CD4-positive, alpha-beta T cell (primary cell): Measurements from ENCODE around the gene ZSCAN5C. TPM values are rescaled to one million over a fixed set of nuclear protein-coding genes. Genes with fewer than 3 reads are reported as not detected.
"Not testable (repeated sequence)": the region's sequence is repeated elsewhere in the genome, so short reads cannot be mapped to it uniquely, and the experiment has no call there.

Source experiments
- ATAC-seq: fragments of 200-7000 bp; cut with Tn5 transposase; one replicate; pipeline ENCODE4 v1.10.0; 2022; ENCODE audit warnings: mild to moderate bottlenecking; ENCODE audit not compliant: poor library complexity
- CTCF ChIA-PET: fragments of 350-600 bp; sonication (Branson Sonifier 250); formaldehyde crosslinking; loops from one replicate; lab custom pipeline; 2021; ENCODE audit warnings: antibody characterized with exemption, inconsistent platforms; lab: Charles Lee
- POLR2A ChIA-PET: fragments of 350-600 bp; sonication (Branson Sonifier 250); formaldehyde crosslinking; loops from one replicate; lab custom pipeline; 2021; ENCODE audit warnings: antibody characterized with exemption, inconsistent platforms; lab: Charles Lee
- DNase-seq, 14 experiments: peaks; one replicate each; pipeline ENCODE4 v3.0.0-alpha.2; 2013 to 2020; ENCODE audit warnings: mixed read lengths in 2 of 14
- H3K27ac ChIP-seq, 2 donors: one replicate each; pipeline versions ENCODE4 v1.5.1 to v1.7.0; 2013; ENCODE audit warnings: low read length in 2 of 2, low read depth in 1 of 2, mild to moderate bottlenecking in 1 of 2
- H3K27me3 ChIP-seq, 2 experiments: 1 replicate in 1 of 2; 2 replicates in 1 of 2; pipeline versions ENCODE4 v1.6.1 to v1.7.0; 2013; ENCODE audit warnings: low read length in 2 of 2, control low read depth in 1 of 2, mild to moderate bottlenecking in 1 of 2, moderate library complexity in 1 of 2; ENCODE audit not compliant: insufficient read depth in 2 of 2, control insufficient read depth in 1 of 2
- H3K36me3 ChIP-seq: one replicate; pipeline ENCODE4 v1.6.1; 2013; ENCODE audit warnings: low read length, control low read depth; ENCODE audit not compliant: insufficient read depth
- H3K4me1 ChIP-seq: one replicate; pipeline ENCODE4 v1.6.1; 2013; ENCODE audit warnings: low read length, control low read depth; ENCODE audit not compliant: insufficient read depth
- H3K4me3 ChIP-seq: one replicate; pipeline ENCODE4 v1.5.1; 2013; ENCODE audit warnings: mild to moderate bottlenecking, low read length, moderate library complexity
- H3K9me3 ChIP-seq, 2 experiments: 1 replicate in 1 of 2; 2 replicates in 1 of 2; pipeline versions ENCODE4 v1.6.1 to v1.7.0; 2013; ENCODE audit warnings: low read length in 2 of 2, mild to moderate bottlenecking in 2 of 2, control low read depth in 1 of 2, moderate library complexity in 1 of 2; ENCODE audit not compliant: control insufficient read depth in 1 of 2, insufficient read depth in 1 of 2
- H3K27ac Mint-ChIP-seq: one replicate; pipeline ENCODE4 v1.8.0; 2020; ENCODE audit warnings: mixed read lengths
- H3K27me3 Mint-ChIP-seq: one replicate; pipeline ENCODE4 v1.8.0; 2021; ENCODE audit warnings: mixed read lengths
- H3K36me3 Mint-ChIP-seq: one replicate; pipeline ENCODE4 v1.8.0; 2021; ENCODE audit warnings: low read depth, mixed read lengths
- H3K4me1 Mint-ChIP-seq: one replicate; pipeline ENCODE4 v1.8.0; 2021; ENCODE audit warnings: low read depth, mixed read lengths
- H3K4me3 Mint-ChIP-seq: one replicate; pipeline ENCODE4 v1.8.0; 2020; ENCODE audit warnings: mild to moderate bottlenecking, mixed read lengths
- H3K9me3 Mint-ChIP-seq: one replicate; pipeline ENCODE4 v1.8.0; 2020; ENCODE audit warnings: mixed read lengths
- intact Hi-C, 2 experiments: fragments of 100-400 bp; cut with DNase I in 1 of 2; cut with micrococcal nuclease in 1 of 2; formaldehyde crosslinking; loops; one replicate each; pipeline versions ENCODE4 v1.15.1 to v1.9.0; 2023 to 2025; cut with DNase I, micrococcal nuclease
- total RNA-seq, 174 experiments: library from RNA in 2 of 174; stranded (reverse) in 2 of 174; gene quantifications; one replicate each; pipeline ENCODE4 v1.2.3 and lab custom pipeline; 2021 to 2026
- TF ChIP-seq, protein P1 (sequence below): fragments of 200-600 bp; IDR thresholded peaks from one replicate; pipeline ENCODE4 v1.8.0; 2022; ENCODE audit warnings: antibody characterized with exemption, mild to moderate bottlenecking

The ZSCAN5C gene
- total RNA-seq, 2 experiments from 2014 or later, result not detected

- H3K9me3 Mint-ChIP-seq, result no peaks in the 10 kb centered on the region
- TF ChIP-seq, protein P1, sequence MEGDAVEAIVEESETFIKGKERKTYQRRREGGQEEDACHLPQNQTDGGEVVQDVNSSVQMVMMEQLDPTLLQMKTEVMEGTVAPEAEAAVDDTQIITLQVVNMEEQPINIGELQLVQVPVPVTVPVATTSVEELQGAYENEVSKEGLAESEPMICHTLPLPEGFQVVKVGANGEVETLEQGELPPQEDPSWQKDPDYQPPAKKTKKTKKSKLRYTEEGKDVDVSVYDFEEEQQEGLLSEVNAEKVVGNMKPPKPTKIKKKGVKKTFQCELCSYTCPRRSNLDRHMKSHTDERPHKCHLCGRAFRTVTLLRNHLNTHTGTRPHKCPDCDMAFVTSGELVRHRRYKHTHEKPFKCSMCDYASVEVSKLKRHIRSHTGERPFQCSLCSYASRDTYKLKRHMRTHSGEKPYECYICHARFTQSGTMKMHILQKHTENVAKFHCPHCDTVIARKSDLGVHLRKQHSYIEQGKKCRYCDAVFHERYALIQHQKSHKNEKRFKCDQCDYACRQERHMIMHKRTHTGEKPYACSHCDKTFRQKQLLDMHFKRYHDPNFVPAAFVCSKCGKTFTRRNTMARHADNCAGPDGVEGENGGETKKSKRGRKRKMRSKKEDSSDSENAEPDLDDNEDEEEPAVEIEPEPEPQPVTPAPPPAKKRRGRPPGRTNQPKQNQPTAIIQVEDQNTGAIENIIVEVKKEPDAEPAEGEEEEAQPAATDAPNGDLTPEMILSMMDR, result no peak
Observed at GRCh38 chr19:56211718-56212117, 9.6 kb downstream of the ZSCAN5C start.

GRCh38 chr19:56217039-56217949 is 15.2 kb downstream of the ZSCAN5C start:
- no peak for DNase-seq
- peaks cover 47% of the 10 kb centered on the region for H3K27me3 Mint-ChIP-seq
- peaks cover 4% of the 10 kb centered on the region for H3K4me1 ChIP-seq
- H3K36me3 ChIP-seq, result no peaks in the 10 kb centered on the region
- no peaks in the 10 kb centered on the region for H3K9me3 Mint-ChIP-seq
- no peak for ATAC-seq
- intact Hi-C loops, result no loop called here
- ChIA-PET CTCF (no interaction called here), POLR2A (no interaction called here)
- no peak overlapping the region for H3K27ac ChIP-seq
- peaks cover 7 to 9% of the 10 kb centered on the region in 2 experiments for H3K27me3 ChIP-seq
- peaks cover 13% of the 10 kb centered on the region for H3K36me3 Mint-ChIP-seq
- TF ChIP-seq, protein P1, result no peak
- H3K9me3 ChIP-seq, result peaks cover 0 to 4% of the 10 kb centered on the region in 2 experiments
- H3K4me3 ChIP-seq, result no peak overlapping the region
- no peaks in the 10 kb centered on the region for H3K4me1 Mint-ChIP-seq
- no peak overlapping the region for H3K4me3 Mint-ChIP-seq
- H3K27ac Mint-ChIP-seq, result no peak overlapping the region

More at GRCh38 chr19:56211718-56212117, 9.6 kb downstream of the ZSCAN5C start:
- Histone ChIP-seq H3K27ac (no peak overlapping the region), H3K4me3 (no peak overlapping the region), H3K27me3 (peaks cover 0 to 3% of the 10 kb centered on the region in 2 experiments), H3K4me1 (no peaks in the 10 kb centered on the region), H3K36me3 (no peaks in the 10 kb centered on the region), H3K9me3 (peaks cover 0 to 4% of the 10 kb centered on the region in 2 experiments)
- DNase-seq, result no peak
- ATAC-seq, result no peak
- H3K27ac Mint-ChIP-seq, result no peak overlapping the region
- H3K36me3 Mint-ChIP-seq, result no peaks in the 10 kb centered on the region
- peaks cover 42% of the 10 kb centered on the region for H3K27me3 Mint-ChIP-seq
- intact Hi-C loops, result no loop called here
- H3K4me3 Mint-ChIP-seq, result no peak overlapping the region
- POLR2A ChIA-PET, result no interaction called here
- no peaks in the 10 kb centered on the region for H3K4me1 Mint-ChIP-seq
- CTCF ChIA-PET, result no interaction called here

DNA sequence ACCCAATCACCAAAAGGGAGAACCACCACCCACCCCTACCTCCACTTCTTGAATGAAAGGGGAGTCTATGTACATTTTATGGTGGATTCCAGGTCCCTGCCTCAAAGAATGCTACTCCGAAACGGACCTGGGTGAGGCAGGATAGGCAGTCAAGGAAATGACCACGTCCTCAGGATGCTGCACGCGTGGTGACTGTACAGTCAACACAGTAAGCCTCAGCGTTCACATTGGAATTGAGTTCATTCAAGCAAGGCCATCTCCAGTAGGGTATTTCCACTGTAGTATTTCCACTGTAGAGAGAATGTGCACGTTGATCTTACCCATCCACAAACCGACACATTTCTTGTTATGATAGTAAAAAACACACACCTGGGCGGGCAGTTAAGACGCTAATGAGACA is 16.9 kb downstream of the ZSCAN5C start:
- TF ChIP-seq, protein P1, result no peak
- Histone ChIP-seq H3K9me3 (peaks cover 0 to 4% of the 10 kb centered on the region in 2 experiments), H3K4me3 (no peak overlapping the region), H3K27me3 (peaks cover 7 to 9% of the 10 kb centered on the region in 2 experiments), H3K4me1 (peaks cover 4% of the 10 kb centered on the region), H3K27ac (no peak overlapping the region), H3K36me3 (no peaks in the 10 kb centered on the region)
- no peak for DNase-seq
- ChIA-PET POLR2A (no interaction called here), CTCF (no interaction called here)
- no peaks in the 10 kb centered on the region for H3K4me1 Mint-ChIP-seq
- H3K36me3 Mint-ChIP-seq, result peaks cover 27% of the 10 kb centered on the region
- ATAC-seq, result no peak
- no peak overlapping the region for H3K4me3 Mint-ChIP-seq
- H3K9me3 Mint-ChIP-seq, result no peaks in the 10 kb centered on the region
- intact Hi-C loops, result no loop called here
- no peak overlapping the region for H3K27ac Mint-ChIP-seq
- H3K27me3 Mint-ChIP-seq, result peaks cover 42% of the 10 kb centered on the region

DNA sequence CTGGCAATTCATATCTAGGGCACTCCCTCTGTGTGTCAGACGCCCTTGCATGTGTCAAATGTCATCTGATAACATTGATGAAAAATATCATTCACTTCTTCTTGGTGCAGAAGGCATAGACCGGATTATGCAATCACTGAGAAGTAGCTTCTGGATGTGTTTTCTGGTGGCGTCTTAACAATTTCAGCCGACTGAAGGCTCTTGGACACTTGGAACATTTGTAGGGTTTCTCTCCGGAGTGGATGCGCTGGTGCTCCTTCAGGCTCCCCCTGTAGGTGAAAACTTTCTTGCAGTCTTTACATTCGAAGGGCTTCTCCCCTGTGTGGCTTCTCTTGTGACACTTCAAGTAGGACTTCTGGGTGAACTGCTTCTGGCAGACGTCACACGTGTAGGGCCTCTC is 19.4 kb downstream of the ZSCAN5C start:
- H3K27me3 ChIP-seq, H3K4me3 Mint-ChIP-seq, H3K27ac Mint-ChIP-seq, H3K4me3 ChIP-seq, H3K36me3 ChIP-seq, DNase-seq, intact Hi-C loops, H3K4me1 ChIP-seq, H3K9me3 Mint-ChIP-seq, ATAC-seq, H3K4me1 Mint-ChIP-seq, H3K9me3 ChIP-seq, H3K27ac ChIP-seq, POLR2A ChIA-PET, CTCF ChIA-PET: not testable (repeated sequence)
- Mint-ChIP-seq H3K36me3 (peaks cover 30% of the 10 kb centered on the region), H3K27me3 (peaks cover 19% of the 10 kb centered on the region)
